Measurements from ENCODE around the gene BRME1.

The BRME1 gene

DNA sequence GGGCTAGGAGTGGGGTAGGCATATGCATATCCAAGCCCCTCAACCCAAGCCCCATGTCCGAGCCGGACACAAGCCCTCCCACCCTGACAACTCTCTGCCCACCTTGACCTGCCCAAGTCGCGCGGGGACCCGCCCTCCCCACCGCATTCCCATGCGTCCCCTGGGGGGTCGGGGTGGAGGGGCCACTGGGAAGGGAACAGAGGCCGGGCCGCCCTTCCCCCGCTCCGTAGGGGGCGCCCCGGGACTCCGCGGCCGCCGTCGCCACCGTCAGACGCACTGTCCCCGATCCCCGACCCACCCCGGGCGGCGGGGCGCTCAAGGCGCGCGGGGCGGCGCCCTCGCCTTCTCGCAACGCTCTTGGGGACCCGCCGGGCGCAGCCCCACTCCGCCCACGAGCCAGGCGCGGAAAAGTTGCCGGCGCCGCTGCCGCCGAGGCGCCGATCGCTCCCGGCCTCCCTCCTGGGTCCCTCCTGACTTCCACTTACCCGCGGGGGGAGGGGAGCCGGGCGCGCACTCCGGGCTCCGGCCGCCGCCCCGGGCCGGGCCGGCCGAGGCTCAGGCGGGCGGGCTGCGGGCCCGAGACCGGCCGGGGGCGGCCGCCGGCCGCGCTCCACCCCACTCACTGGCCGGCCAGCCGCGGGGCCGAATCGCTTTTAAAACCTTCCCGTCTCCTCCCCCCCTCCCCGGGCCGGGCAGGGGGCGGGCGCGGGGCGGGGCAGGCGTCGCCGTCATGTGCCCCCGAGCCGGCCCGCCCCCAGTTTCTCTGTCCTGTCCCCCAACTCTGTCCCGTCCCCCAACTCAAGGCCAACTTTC lies 63.4 kb downstream of the BRME1 start:
- Histone ChIP-seq H3K4me1 (ENCODE audit: control insufficient read depth in 5 of 5, insufficient read depth in 5 of 5, low read length in 5 of 5) (peaks cover 5 to 73% (median 60%) of the 10 kb centered on the region in 5 donors), H3K27me3 (ENCODE audit: control insufficient read depth in 5 of 5, insufficient read depth in 4 of 5, low read length in 5 of 5) (no peaks in the 10 kb centered on the region), H3K4me3 (ENCODE audit: low read depth in 1 of 5, low read length in 5 of 5) (peak overlapping the region; percentile 73 to 100 (median 98)), H3K9me3 (ENCODE audit: control insufficient read depth in 5 of 5, low read length in 5 of 5) (no peaks in the 10 kb centered on the region), H3K27ac (ENCODE audit: low read depth, low read length) (peak overlapping the region; percentile 100), H3K36me3 (ENCODE audit: control insufficient read depth in 5 of 5, insufficient read depth in 5 of 5, low read length in 5 of 5) (peaks cover 0 to 27% (median 3%) of the 10 kb centered on the region in 5 donors), H3K9ac (ENCODE audit: low read length in 5 of 5) (peak overlapping the region; percentile 84 to 100 (median 97))

DNA sequence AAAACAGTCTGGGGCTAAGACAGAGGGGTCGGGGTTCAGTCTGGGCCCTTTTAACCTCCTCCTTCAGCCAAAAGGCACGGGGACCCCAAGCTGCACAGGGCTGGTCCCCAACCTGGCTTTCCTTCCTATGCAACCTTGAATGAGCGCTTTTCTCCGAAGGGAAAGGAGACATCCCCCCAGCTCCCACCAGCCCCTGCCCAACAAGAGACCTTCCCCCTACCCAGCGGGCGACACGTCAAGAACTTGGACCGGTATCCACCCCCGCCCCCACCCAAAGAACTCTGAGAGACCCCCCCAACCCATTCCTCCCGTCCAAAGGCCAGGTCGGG lies 64.0 kb downstream of the BRME1 start:
- Histone ChIP-seq H3K9ac (ENCODE audit: low read length in 5 of 5) (peak overlapping the region; percentile 75 to 100 (median 95)), H3K27ac (ENCODE audit: low read depth, low read length) (peak overlapping the region; percentile 100), H3K36me3 (ENCODE audit: control insufficient read depth in 5 of 5, insufficient read depth in 5 of 5, low read length in 5 of 5) (peaks cover 0 to 32% (median 5%) of the 10 kb centered on the region in 5 donors), H3K4me1 (ENCODE audit: control insufficient read depth in 5 of 5, insufficient read depth in 5 of 5, low read length in 5 of 5) (peaks cover 5 to 73% (median 64%) of the 10 kb centered on the region in 5 donors), H3K27me3 (ENCODE audit: control insufficient read depth in 5 of 5, insufficient read depth in 4 of 5, low read length in 5 of 5) (no peaks in the 10 kb centered on the region), H3K9me3 (ENCODE audit: control insufficient read depth in 5 of 5, low read length in 5 of 5) (no peaks in the 10 kb centered on the region), H3K4me3 (ENCODE audit: low read depth in 1 of 5, low read length in 5 of 5) (peak overlapping the region; percentile 73 to 100 (median 98))

DNA sequence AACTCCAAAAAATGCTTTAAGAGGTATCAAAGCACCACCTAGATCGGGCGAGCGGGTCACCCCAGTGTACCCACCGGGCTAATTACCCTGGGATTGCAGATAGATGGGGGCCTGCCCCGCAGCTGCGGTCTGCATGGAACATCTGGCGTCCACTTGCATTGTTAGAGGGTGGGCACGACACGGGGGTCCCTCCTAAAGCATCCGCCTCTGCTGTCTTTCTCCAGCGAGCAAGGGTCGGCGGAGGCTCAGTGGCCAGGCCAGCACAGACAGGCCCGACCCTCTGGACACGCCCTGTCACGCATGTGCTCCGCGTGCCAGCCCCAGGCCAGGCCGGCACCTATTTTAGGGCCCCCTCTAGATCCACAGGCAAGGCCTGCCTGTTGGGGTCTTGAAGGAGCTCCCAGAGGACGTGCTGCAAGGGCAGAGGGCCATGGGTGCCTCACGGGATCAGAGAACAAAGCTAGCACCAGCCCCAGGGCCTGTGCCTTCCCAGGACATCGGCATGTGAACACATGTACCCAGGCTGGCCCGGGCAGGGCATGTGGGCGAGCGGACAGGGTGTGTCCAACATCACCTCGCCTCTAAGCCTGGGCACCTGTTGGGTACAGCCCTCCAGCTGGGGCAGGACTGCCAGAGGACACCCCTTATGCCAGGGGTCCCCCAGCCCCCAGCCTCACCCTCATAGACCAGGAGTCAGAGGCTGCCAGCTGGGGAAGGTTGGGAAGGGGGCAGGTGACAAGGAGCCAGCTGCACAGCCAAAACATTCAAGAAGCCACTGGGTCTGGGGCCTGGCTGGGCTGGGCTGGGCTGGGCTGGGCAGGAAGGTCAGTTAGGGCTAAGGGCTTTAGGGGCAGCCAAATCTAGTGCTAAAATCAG lies 64.6 kb downstream of the BRME1 start:
- H3K4me3 ChIP-seq (ENCODE audit: low read depth in 1 of 5, low read length in 5 of 5) = peak overlapping the region; percentile 73 to 100 (median 98)
- no peaks in the 10 kb centered on the region for H3K9me3 ChIP-seq (ENCODE audit: control insufficient read depth in 5 of 5, low read length in 5 of 5)
- peaks cover 0 to 38% (median 11%) of the 10 kb centered on the region in 5 donors for H3K36me3 ChIP-seq (ENCODE audit: control insufficient read depth in 5 of 5, insufficient read depth in 5 of 5, low read length in 5 of 5)
- peak overlapping the region; percentile 100 for H3K27ac ChIP-seq (ENCODE audit: low read depth, low read length)
- H3K27me3 ChIP-seq (ENCODE audit: control insufficient read depth in 5 of 5, insufficient read depth in 4 of 5, low read length in 5 of 5) = no peaks in the 10 kb centered on the region
- H3K4me1 ChIP-seq (ENCODE audit: control insufficient read depth in 5 of 5, insufficient read depth in 5 of 5, low read length in 5 of 5) = peaks cover 4 to 73% (median 64%) of the 10 kb centered on the region in 5 donors
- H3K9ac ChIP-seq (ENCODE audit: low read length in 5 of 5) = peak overlapping the region; percentile 75 to 100 (median 95)

DNA sequence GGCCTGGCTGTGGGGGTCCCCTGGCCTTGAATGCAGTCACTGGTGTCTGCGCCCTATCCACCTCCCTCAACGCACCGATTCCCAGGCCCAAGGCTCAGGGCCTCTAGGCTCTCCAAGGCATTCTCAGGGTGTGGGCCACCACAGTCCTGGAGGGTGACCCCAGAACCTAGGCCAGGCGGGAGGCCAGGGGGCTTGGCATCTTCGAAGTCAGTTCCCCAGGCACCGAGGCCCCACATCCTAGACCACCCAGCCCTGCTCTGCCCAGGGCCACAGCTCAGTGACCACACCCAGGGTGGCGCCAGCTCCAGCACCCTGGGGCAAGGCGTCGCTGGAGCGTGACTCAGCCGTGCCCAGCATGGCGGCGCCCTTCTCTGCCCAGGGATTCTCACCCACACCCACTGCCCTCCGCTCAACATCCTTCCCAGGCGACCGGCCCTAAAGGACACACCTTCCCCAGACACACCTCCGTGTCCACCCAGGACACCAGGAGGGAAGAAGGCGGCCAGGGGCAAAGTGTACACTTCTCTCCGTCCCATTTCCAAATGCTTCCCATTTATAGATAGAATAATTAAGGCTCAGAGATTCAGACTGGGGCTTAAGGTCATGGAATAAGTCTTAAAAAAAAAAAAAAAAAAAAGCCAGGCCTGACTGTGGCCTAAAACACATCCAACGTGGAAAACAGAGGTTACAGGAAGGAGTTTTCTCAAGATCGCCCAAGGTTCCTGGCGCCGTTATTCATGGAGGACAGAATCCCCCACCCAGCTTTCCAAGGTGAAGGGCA lies 65.4 kb downstream of the BRME1 start:
- Histone ChIP-seq H3K9ac (ENCODE audit: low read length in 5 of 5) (peak overlapping the region; percentile 75 to 100 (median 95)), H3K9me3 (ENCODE audit: control insufficient read depth in 5 of 5, low read length in 5 of 5) (no peaks in the 10 kb centered on the region), H3K36me3 (ENCODE audit: control insufficient read depth in 5 of 5, insufficient read depth in 5 of 5, low read length in 5 of 5) (peaks cover 0 to 47% (median 20%) of the 10 kb centered on the region in 5 donors), H3K4me3 (ENCODE audit: low read depth in 1 of 5, low read length in 5 of 5) (peak overlapping the region; percentile 73 to 100 (median 98)), H3K27me3 (ENCODE audit: control insufficient read depth in 5 of 5, insufficient read depth in 4 of 5, low read length in 5 of 5) (no peaks in the 10 kb centered on the region), H3K27ac (ENCODE audit: low read depth, low read length) (peak overlapping the region; percentile 100), H3K4me1 (ENCODE audit: control insufficient read depth in 5 of 5, insufficient read depth in 5 of 5, low read length in 5 of 5) (peaks cover 4 to 75% (median 69%) of the 10 kb centered on the region in 5 donors)

DNA sequence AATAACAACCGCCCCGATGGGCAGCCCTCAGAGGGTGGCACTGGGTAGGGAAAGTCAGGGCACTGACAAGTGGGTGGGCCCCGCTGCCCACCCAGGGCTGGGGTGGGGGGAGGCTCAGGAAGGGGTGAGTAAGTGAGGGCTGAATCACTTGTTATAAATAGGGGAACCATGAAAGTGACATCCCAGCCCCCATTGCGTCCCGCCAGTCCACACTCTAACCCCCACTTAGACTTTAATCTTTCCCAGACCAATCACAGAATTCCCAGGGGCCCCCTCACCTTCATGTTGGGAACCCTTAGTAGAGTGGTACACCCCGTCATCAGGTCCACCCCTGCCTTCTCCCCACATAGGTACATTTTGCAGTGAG lies 66.0 kb downstream of the BRME1 start:
- Histone ChIP-seq H3K4me1 (ENCODE audit: control insufficient read depth in 5 of 5, insufficient read depth in 5 of 5, low read length in 5 of 5) (peaks cover 4 to 75% (median 70%) of the 10 kb centered on the region in 5 donors), H3K27me3 (ENCODE audit: control insufficient read depth in 5 of 5, insufficient read depth in 4 of 5, low read length in 5 of 5) (no peaks in the 10 kb centered on the region)

DNA sequence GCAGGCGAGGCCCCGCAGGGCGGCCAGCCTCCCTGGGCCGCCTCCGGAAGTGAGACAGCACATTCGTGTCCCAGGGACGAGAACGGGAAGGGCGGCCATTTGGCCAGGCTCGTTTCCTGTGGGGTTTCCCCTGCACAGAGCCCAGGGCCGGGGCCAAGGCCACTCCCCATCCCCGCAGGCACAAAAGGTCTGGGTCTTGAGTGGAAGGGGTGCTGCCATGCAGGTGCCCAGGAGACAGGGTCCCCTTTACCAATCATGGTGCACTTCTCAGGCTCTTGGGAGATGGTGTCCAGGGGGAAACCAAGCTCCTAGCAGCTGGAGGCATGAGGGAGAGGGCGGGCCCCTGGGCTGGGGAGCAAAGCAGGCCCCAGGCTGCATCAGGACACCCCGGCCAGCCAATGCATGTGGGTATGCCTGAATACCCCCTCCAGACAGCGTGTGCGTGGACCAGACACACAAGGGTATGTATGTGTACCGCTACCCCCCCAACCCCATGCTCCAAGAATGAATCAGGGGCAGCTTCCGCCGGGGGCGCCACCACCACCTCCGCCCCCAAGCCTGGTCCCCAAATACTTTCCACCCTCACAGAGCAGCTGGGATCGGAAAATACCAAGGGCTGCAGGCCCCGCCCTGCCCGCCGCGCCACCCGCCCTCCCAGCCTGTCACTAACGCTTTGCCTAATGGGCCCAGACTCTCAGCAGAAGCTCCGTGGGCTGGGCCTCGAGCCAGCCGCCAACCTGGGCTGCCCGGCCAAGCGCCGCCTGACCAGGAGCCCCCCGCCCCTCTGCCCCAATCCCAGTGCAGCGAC lies 66.6 kb downstream of the BRME1 start:
- peak overlapping the region; percentile 73 to 100 (median 98) for H3K4me3 ChIP-seq (ENCODE audit: low read depth in 1 of 5, low read length in 5 of 5)
- H3K9me3 ChIP-seq (ENCODE audit: control insufficient read depth in 5 of 5, low read length in 5 of 5) = no peaks in the 10 kb centered on the region
- H3K9ac ChIP-seq (ENCODE audit: low read length in 5 of 5) = peak overlapping the region; percentile 75 to 100 (median 95)
- H3K4me1 ChIP-seq (ENCODE audit: control insufficient read depth in 5 of 5, insufficient read depth in 5 of 5, low read length in 5 of 5) = peaks cover 4 to 79% (median 70%) of the 10 kb centered on the region in 5 donors
- H3K27ac ChIP-seq (ENCODE audit: low read depth, low read length) = peak overlapping the region; percentile 100
- H3K36me3 ChIP-seq (ENCODE audit: control insufficient read depth in 5 of 5, insufficient read depth in 5 of 5, low read length in 5 of 5) = peaks cover 0 to 56% (median 25%) of the 10 kb centered on the region in 5 donors
- H3K27me3 ChIP-seq (ENCODE audit: control insufficient read depth in 5 of 5, insufficient read depth in 4 of 5, low read length in 5 of 5) = no peaks in the 10 kb centered on the region

More for the DNA sequence above, 66.0 kb downstream of the BRME1 start:
- H3K27ac ChIP-seq (ENCODE audit: low read depth, low read length) = peak overlapping the region; percentile 100
- H3K9me3 ChIP-seq (ENCODE audit: control insufficient read depth in 5 of 5, low read length in 5 of 5) = no peaks in the 10 kb centered on the region
- peak overlapping the region; percentile 75 to 100 (median 95) for H3K9ac ChIP-seq (ENCODE audit: low read length in 5 of 5)
- H3K36me3 ChIP-seq (ENCODE audit: control insufficient read depth in 5 of 5, insufficient read depth in 5 of 5, low read length in 5 of 5) = peaks cover 0 to 50% (median 20%) of the 10 kb centered on the region in 5 donors
- H3K4me3 ChIP-seq (ENCODE audit: low read depth in 1 of 5, low read length in 5 of 5) = peak overlapping the region; percentile 73 to 100 (median 98)

DNA sequence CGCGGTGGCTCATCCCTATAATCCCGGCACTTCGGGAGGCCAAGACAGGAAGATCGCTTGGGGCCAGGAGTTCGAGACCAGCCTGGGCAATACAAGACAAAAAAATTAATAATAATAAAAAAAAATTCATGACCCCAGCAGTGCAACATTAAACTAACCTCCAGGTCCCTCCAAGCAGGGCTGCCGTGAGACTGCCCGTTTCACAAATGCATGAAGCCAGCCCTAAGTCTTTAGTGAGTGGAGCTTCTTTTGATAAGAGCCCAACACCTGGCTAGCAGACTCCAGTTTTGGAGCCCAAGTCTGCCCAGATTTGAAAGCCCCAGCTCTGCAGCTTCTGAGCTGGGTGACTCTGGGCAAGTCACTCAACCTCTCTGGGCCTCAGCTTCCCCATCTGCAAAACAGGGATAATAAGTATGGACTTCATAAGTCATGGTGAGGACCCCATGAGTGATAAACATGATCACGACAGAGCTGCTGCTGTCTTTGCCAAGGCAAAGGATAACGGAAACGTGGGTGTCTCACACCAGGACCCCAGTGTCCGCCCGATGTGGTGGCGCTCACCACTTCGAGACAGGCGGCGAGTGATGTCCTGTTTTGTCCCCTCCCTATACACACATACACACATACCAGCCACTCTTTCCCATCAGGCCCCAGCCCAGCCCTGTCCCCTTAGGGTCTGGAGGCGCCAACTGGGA lies 67.3 kb downstream of the BRME1 start:
- H3K36me3 ChIP-seq (ENCODE audit: control insufficient read depth in 5 of 5, insufficient read depth in 5 of 5, low read length in 5 of 5) = peaks cover 0 to 62% (median 29%) of the 10 kb centered on the region in 5 donors

DNA sequence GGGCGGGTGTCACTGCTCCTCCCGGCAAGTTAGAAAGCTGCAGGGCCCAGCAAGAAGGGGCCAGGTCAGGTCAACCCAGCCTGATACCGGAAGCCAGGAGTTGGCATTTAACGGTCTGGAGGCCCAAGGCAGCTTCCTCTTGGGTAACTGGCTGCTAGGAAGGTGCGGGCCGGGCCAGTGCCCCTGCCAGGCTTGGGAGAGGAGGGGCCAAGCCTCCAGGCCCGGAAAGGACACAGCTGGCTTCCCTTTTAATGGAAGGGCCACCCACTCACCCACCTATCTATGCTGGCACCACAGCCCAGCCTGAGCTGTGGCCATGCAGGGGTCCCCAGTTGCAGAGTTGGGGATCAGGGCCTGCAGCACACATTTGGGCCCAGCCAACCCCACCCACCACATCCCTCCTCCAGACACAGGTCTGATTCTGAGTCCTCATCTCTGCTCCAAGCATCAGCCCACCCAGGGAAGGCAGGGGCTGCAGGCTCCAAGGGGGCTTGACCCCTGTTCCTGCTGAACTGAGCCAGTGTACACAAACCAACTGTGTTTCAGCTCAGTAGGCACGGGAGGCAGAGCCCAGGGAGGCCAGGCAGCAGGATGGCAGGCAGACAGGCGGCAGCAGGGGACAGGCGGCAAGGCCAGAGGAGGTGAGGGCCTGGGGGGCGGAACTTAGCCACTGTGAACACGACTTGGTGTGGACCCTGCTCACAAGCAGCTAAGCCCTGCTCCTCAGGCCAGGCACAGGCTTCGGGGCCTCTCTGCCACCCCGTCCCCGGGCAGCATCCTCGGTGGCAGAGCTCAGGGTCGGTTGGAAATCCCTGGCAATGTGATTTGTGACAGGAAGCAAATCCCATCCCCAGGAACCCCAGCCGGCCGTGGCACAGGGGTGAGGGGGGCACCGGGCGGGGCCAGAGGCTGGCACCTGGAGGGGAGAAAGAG lies 69.9 kb downstream of the BRME1 start:
- no peaks in the 10 kb centered on the region for H3K27me3 ChIP-seq (ENCODE audit: control insufficient read depth in 5 of 5, insufficient read depth in 4 of 5, low read length in 5 of 5)
- peak overlapping the region; percentile 100 for H3K27ac ChIP-seq (ENCODE audit: low read depth, low read length)
- H3K4me1 ChIP-seq (ENCODE audit: control insufficient read depth in 5 of 5, insufficient read depth in 5 of 5, low read length in 5 of 5) = peaks cover 11 to 75% (median 59%) of the 10 kb centered on the region in 5 donors
- peaks cover 0 to 58% (median 29%) of the 10 kb centered on the region in 5 donors for H3K36me3 ChIP-seq (ENCODE audit: control insufficient read depth in 5 of 5, insufficient read depth in 5 of 5, low read length in 5 of 5)
- peak overlapping the region; percentile 29 to 54 (median 47) for H3K4me3 ChIP-seq (ENCODE audit: low read depth in 1 of 5, low read length in 5 of 5)
- peak overlapping the region in 2 of 5 donors; percentile 51 to 66 for H3K9ac ChIP-seq (ENCODE audit: low read length in 5 of 5)
- no peaks in the 10 kb centered on the region for H3K9me3 ChIP-seq (ENCODE audit: control insufficient read depth in 5 of 5, low read length in 5 of 5)

More for the DNA sequence above, 67.3 kb downstream of the BRME1 start:
- Histone ChIP-seq H3K27me3 (ENCODE audit: control insufficient read depth in 5 of 5, insufficient read depth in 4 of 5, low read length in 5 of 5) (no peaks in the 10 kb centered on the region), H3K27ac (ENCODE audit: low read depth, low read length) (peak overlapping the region; percentile 100), H3K9ac (ENCODE audit: low read length in 5 of 5) (peak overlapping the region; percentile 12 to 100 (median 84)), H3K4me3 (ENCODE audit: low read depth in 1 of 5, low read length in 5 of 5) (peak overlapping the region; percentile 52 to 100 (median 83)), H3K9me3 (ENCODE audit: control insufficient read depth in 5 of 5, low read length in 5 of 5) (no peaks in the 10 kb centered on the region), H3K4me1 (ENCODE audit: control insufficient read depth in 5 of 5, insufficient read depth in 5 of 5, low read length in 5 of 5) (peaks cover 10 to 81% (median 70%) of the 10 kb centered on the region in 5 donors)
